SK-N-SH (cell line): ENCODE results near the gene P2RY11. TPM values are rescaled to one million over a fixed set of nuclear protein-coding genes. Genes with fewer than 3 reads are reported as not detected.

Experiments
- CTCF ChIA-PET: fragments of 300-600, 350-600 bp; formaldehyde crosslinking; extraction: SDS; loops from one replicate; lab custom pipeline; 2021; lab: Yijun Ruan, JAX
- POLR2A ChIA-PET: fragments of 350-600 bp; sonication (Branson Sonifier 250); formaldehyde crosslinking; extraction: SDS; loops from one replicate; lab custom pipeline; 2020; ENCODE audit warnings: antibody characterized with exemption, inconsistent platforms; lab: Yijun Ruan, JAX
- DNase-seq: peaks from one replicate; pipeline ENCODE4 v3.0.0; 2012
- H2AFZ ChIP-seq: fragments of 200-600 bp; sonication (generic); 2 replicates; pipeline ENCODE4 v1.8.1; 2016; ENCODE audit warnings: antibody characterized with exemption, mild to moderate bottlenecking, low read depth
- H3F3A ChIP-seq: fragments of 200-600 bp; sonication (generic); replicated peaks from 2 replicates; pipeline ENCODE3; 2016; ENCODE audit warnings: antibody characterized with exemption, mild to moderate bottlenecking; ENCODE audit not compliant: insufficient read depth
- H3K27ac ChIP-seq, 2 experiments: fragments of 200-500 bp in 1 of 2; fragments of 200-600 bp in 1 of 2; sonication (Bioruptor generic) in 1 of 2; sonication (generic), shearing (Covaris generic) in 1 of 2; 2 replicates each; pipeline versions ENCODE4 v1.5.1 to v1.6.1; 2014 to 2016; ENCODE audit warnings: low read depth in 2 of 2, inconsistent platforms in 1 of 2, low read length in 1 of 2, mild to moderate bottlenecking in 1 of 2, mixed read lengths in 1 of 2
- H3K27me3 ChIP-seq: fragments of 200-600 bp; sonication (generic), shearing (Covaris generic); 2 replicates; pipeline ENCODE4 v1.6.1; 2016; ENCODE audit warnings: mixed run types; ENCODE audit not compliant: insufficient read depth
- H3K36me3 ChIP-seq, 2 experiments: fragments of 200-500 bp in 1 of 2; fragments of 200-600 bp in 1 of 2; sonication (Bioruptor generic) in 1 of 2; sonication (generic) in 1 of 2; replicated peaks in 1 of 2; 2 replicates each; pipeline versions ENCODE3 to v1.5.1; 2014 to 2016; ENCODE audit warnings: low read length in 1 of 2, mild to moderate bottlenecking in 1 of 2; ENCODE audit not compliant: insufficient read depth in 2 of 2, control insufficient read depth in 1 of 2
- H3K4me1 ChIP-seq, 2 experiments: fragments of 200-500 bp in 1 of 2; fragments of 200-600 bp in 1 of 2; sonication (Bioruptor generic) in 1 of 2; sonication (generic), shearing (Covaris generic) in 1 of 2; 2 replicates each; pipeline versions ENCODE4 v1.5.1 to v1.6.1; 2014 to 2016; ENCODE audit warnings: low read depth in 1 of 2, low read length in 1 of 2, mixed run types in 1 of 2; ENCODE audit not compliant: insufficient read depth in 2 of 2, control insufficient read depth in 1 of 2
- H3K4me2 ChIP-seq: fragments of 200-600 bp; sonication (generic), shearing (Covaris generic); 2 replicates; pipeline ENCODE4 v1.6.1; 2017; ENCODE audit warnings: mixed run types
- H3K4me3 ChIP-seq, 2 experiments: fragments of 200-500 bp in 1 of 2; fragments of 200-600 bp in 1 of 2; sonication (Bioruptor generic) in 1 of 2; sonication (generic), shearing (Covaris generic) in 1 of 2; 2 replicates each; pipeline versions ENCODE4 v1.5.1 to v1.8.1; 2014 to 2016; ENCODE audit warnings: low read depth in 2 of 2, inconsistent platforms in 1 of 2, low read length in 1 of 2, mild to moderate bottlenecking in 1 of 2, mixed read lengths in 1 of 2, moderate library complexity in 1 of 2
- H3K79me2 ChIP-seq: fragments of 200-600 bp; sonication (generic); 2 replicates; pipeline ENCODE4 v1.8.1; 2017; ENCODE audit warnings: mild to moderate bottlenecking; ENCODE audit not compliant: insufficient read depth
- H3K9ac ChIP-seq: fragments of 200-600 bp; sonication (generic); 2 replicates; pipeline ENCODE4 v1.6.1; 2017; ENCODE audit warnings: mixed run types
- H3K9me2 ChIP-seq: fragments of 200-600 bp; sonication (generic); 2 replicates; pipeline ENCODE4 v1.6.1; 2017; ENCODE audit warnings: mixed run types
- H3K9me3 ChIP-seq: fragments of 200-600 bp; sonication (generic); 2 replicates; pipeline ENCODE4 v1.6.1; 2017; ENCODE audit warnings: mixed run types, mild to moderate bottlenecking, moderate library complexity
- H4K20me1 ChIP-seq: fragments of 200-600 bp; sonication (generic); 2 replicates; pipeline ENCODE4 v1.6.1; 2017; ENCODE audit warnings: mild to moderate bottlenecking, mixed run types; ENCODE audit not compliant: insufficient read depth
- CHD2 ChIP-seq: fragments of 150-350 bp; IDR thresholded peaks from 2 replicates; pipeline ENCODE4 v1.6.1; 2018; ENCODE audit warnings: low read length; ENCODE audit not compliant: partially characterized antibody
- CTCF ChIP-seq: fragments of 200-600 bp; sonication (generic); IDR thresholded peaks from 2 replicates; pipeline ENCODE4 v1.6.1; 2017; ENCODE audit warnings: antibody characterized with exemption, mild to moderate bottlenecking, moderate library complexity
- EP300 ChIP-seq, 2 experiments: IDR thresholded peaks; 2 replicates each; pipeline versions ENCODE4 v1.4.0 to v1.6.1; 2012; ENCODE audit warnings: borderline replicate concordance in 1 of 2, low read depth in 1 of 2, low read length in 1 of 2
- EZH2phosphoT487 ChIP-seq: fragments of 200-600 bp; sonication (generic); IDR thresholded peaks from 2 replicates; pipeline ENCODE4 v1.6.1; 2017; ENCODE audit warnings: low read depth, mixed run types, mild to moderate bottlenecking, antibody characterized with exemption, moderate library complexity, borderline replicate concordance
- FOSL2 ChIP-seq: IDR thresholded peaks from 2 replicates; pipeline ENCODE4 v1.4.0; 2012; ENCODE audit warnings: low read depth, mild to moderate bottlenecking, moderate library complexity, borderline replicate concordance
- FOXJ3 ChIP-seq: sonication (generic); formaldehyde crosslinking; IDR thresholded peaks from 2 replicates; pipeline ENCODE4 v1.5.1; 2020; ENCODE audit warnings: mild to moderate bottlenecking, missing genetic modification reagents
- NFIC ChIP-seq: IDR thresholded peaks from 2 replicates; pipeline ENCODE4 v1.4.0; 2012; ENCODE audit warnings: borderline replicate concordance
- POLR2AphosphoS5 ChIP-seq: IDR thresholded peaks from 2 replicates; pipeline ENCODE4 v1.6.1; 2012; ENCODE audit warnings: low read depth, low read length
- RAD21 ChIP-seq: IDR thresholded peaks from 2 replicates; pipeline ENCODE4 v1.6.1; 2012; ENCODE audit warnings: mild to moderate bottlenecking, low read length
- RCOR1 ChIP-seq: fragments of 150-350 bp; IDR thresholded peaks from 2 replicates; pipeline ENCODE4 v1.6.1; 2017; ENCODE audit warnings: antibody characterized with exemption, low read length
- SIN3A ChIP-seq: IDR thresholded peaks from 2 replicates; pipeline ENCODE4 v1.6.1; 2012; ENCODE audit warnings: low read depth, mild to moderate bottlenecking, low read length, moderate library complexity, borderline replicate concordance
- TAF1 ChIP-seq: IDR thresholded peaks from 2 replicates; pipeline ENCODE4 v1.6.1; 2012; ENCODE audit warnings: low read depth, mild to moderate bottlenecking, low read length, moderate library complexity, borderline replicate concordance
- TEAD4 ChIP-seq: IDR thresholded peaks from 2 replicates; pipeline ENCODE4 v1.4.0; 2012; ENCODE audit warnings: mild to moderate bottlenecking, borderline replicate concordance; ENCODE audit not compliant: insufficient read depth
- USF1 ChIP-seq: IDR thresholded peaks from 2 replicates; pipeline ENCODE4 v1.4.0; 2012; ENCODE audit warnings: low read depth, borderline replicate concordance
- YY1 ChIP-seq: IDR thresholded peaks from 2 replicates; pipeline ENCODE4 v1.4.0; 2012; ENCODE audit warnings: low read depth, mild to moderate bottlenecking
- ZBTB33 ChIP-seq: IDR thresholded peaks from 2 replicates; pipeline ENCODE4 v1.4.0; 2012; ENCODE audit warnings: low read depth, borderline replicate concordance
- WGBS: methylation state at CpG from one replicate; pipeline ENCODE4 v1.1.6; 2017; ENCODE audit warnings: low lambda C conversion rate; 5-methylcytosine and 5-hydroxymethylcytosine counted together
- polyA plus RNA-seq, 3 experiments: library from polyadenylated mRNA; depleted of rRNA; stranded (reverse); fragments of >200 nt; gene quantifications; 2 replicates each; pipeline ENCODE4 v1.2.3, GENCODE V29; 2012
- TF ChIP-seq, protein P1 (sequence below): fragments of 150-350 bp; IDR thresholded peaks from 2 replicates; pipeline ENCODE4 v1.6.1; 2017; ENCODE audit warnings: antibody characterized with exemption, low read length, low read depth, borderline replicate concordance
- TF ChIP-seq, protein P2 (sequence below): IDR thresholded peaks from 2 replicates; pipeline ENCODE4 v1.6.1; 2012; ENCODE audit warnings: mild to moderate bottlenecking, low read depth, low read length, moderate library complexity

Gene P2RY11
- polyA plus RNA-seq, 1 of the 3 experiments (the other 2 are of a cell fraction), result 6.8 TPM

- no peaks in the 10 kb centered on the region for H3K9me3 ChIP-seq
- H3K27ac ChIP-seq, result no peak overlapping the region
- H3K9ac ChIP-seq, result no peak overlapping the region
- H2AFZ ChIP-seq, result no peak overlapping the region
- TF ChIP-seq CHD2, result no peak
- no peak for TF ChIP-seq TEAD4
- TF ChIP-seq YY1, result no peak
- TF ChIP-seq SIN3A, result no peak
- TF ChIP-seq, protein P1, sequence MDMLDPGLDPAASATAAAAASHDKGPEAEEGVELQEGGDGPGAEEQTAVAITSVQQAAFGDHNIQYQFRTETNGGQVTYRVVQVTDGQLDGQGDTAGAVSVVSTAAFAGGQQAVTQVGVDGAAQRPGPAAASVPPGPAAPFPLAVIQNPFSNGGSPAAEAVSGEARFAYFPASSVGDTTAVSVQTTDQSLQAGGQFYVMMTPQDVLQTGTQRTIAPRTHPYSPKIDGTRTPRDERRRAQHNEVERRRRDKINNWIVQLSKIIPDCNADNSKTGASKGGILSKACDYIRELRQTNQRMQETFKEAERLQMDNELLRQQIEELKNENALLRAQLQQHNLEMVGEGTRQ, result no peak
- WGBS, result 25% methylated on average over 6 of the region's 6 CpGs
- H3F3A ChIP-seq, result no peaks in the 10 kb centered on the region
- H3K4me1 ChIP-seq, result no peaks in the 10 kb centered on the region
- H3K9me2 ChIP-seq, result no peaks in the 10 kb centered on the region
- ChIA-PET CTCF (no interaction called here), POLR2A (no interaction called here)
- H3K27me3 ChIP-seq, result peaks cover 19% of the 10 kb centered on the region
- H3K79me2 ChIP-seq, result no peaks in the 10 kb centered on the region
- no peak overlapping the region for H3K4me3 ChIP-seq
- no peak overlapping the region for H3K4me2 ChIP-seq
- no peak for DNase-seq
- no peaks in the 10 kb centered on the region for H3K36me3 ChIP-seq
- H4K20me1 ChIP-seq, result no peaks in the 10 kb centered on the region
Observed at GRCh38 chr19:10076535-10076934, 35.0 kb upstream of the P2RY11 start.

DNA sequence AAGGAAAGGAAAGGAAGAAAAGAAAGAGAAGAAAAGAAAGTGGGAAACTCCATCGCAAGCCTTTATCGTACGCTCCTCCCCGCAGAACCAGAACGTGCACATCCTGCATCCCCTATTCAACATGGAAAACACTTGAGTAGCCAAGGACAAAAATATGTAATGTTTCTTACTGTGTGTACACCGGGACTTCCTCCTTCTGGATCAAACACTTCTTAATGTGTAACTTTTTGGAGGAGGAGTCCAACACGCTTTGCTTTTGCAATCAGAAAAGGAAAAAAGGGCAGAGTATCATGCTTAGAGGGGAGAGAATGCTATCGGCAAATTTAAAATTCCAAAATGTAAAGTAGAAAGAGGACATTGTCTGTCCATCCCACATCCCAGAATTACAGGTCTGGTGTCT is 33.2 kb upstream of the P2RY11 start:
- POLR2A ChIA-PET, result no interaction called here
- no peaks in the 10 kb centered on the region for H3K9me2 ChIP-seq
- no peak overlapping the region for H3K4me2 ChIP-seq
- no peaks in the 10 kb centered on the region for H3K79me2 ChIP-seq
- TF ChIP-seq FOSL2, result no peak
- no peak for TF ChIP-seq POLR2AphosphoS5
- no peak for TF ChIP-seq USF1
- no peak for TF ChIP-seq ZBTB33
- no peak for TF ChIP-seq NFIC
- no peak for TF ChIP-seq TAF1
- TF ChIP-seq YY1, result no peak
- TF ChIP-seq RAD21, result no peak
- no peak for TF ChIP-seq CTCF
- TF ChIP-seq EP300 (IDR thresholded peaks at IDR 0.05; ENCODE audit: borderline replicate concordance in 1 of 2, low read depth in 1 of 2, low read length in 1 of 2), result no peak
- TF ChIP-seq FOXJ3 (CRISPR knock-in tag), result no peak
- no peak for TF ChIP-seq RCOR1
- TF ChIP-seq, protein P2, sequence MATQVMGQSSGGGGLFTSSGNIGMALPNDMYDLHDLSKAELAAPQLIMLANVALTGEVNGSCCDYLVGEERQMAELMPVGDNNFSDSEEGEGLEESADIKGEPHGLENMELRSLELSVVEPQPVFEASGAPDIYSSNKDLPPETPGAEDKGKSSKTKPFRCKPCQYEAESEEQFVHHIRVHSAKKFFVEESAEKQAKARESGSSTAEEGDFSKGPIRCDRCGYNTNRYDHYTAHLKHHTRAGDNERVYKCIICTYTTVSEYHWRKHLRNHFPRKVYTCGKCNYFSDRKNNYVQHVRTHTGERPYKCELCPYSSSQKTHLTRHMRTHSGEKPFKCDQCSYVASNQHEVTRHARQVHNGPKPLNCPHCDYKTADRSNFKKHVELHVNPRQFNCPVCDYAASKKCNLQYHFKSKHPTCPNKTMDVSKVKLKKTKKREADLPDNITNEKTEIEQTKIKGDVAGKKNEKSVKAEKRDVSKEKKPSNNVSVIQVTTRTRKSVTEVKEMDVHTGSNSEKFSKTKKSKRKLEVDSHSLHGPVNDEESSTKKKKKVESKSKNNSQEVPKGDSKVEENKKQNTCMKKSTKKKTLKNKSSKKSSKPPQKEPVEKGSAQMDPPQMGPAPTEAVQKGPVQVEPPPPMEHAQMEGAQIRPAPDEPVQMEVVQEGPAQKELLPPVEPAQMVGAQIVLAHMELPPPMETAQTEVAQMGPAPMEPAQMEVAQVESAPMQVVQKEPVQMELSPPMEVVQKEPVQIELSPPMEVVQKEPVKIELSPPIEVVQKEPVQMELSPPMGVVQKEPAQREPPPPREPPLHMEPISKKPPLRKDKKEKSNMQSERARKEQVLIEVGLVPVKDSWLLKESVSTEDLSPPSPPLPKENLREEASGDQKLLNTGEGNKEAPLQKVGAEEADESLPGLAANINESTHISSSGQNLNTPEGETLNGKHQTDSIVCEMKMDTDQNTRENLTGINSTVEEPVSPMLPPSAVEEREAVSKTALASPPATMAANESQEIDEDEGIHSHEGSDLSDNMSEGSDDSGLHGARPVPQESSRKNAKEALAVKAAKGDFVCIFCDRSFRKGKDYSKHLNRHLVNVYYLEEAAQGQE, result no peak
- no peak for TF ChIP-seq EZH2phosphoT487
- no peak overlapping the region for H2AFZ ChIP-seq
- H3K9ac ChIP-seq, result no peak overlapping the region
- no peak overlapping the region for H3K27ac ChIP-seq
- no peaks in the 10 kb centered on the region for H3F3A ChIP-seq
- no peaks in the 10 kb centered on the region for H3K4me1 ChIP-seq
- CTCF ChIA-PET, result no interaction called here
- peaks cover 23% of the 10 kb centered on the region for H3K27me3 ChIP-seq
- DNase-seq, result no peak
- H3K36me3 ChIP-seq, result no peaks in the 10 kb centered on the region
- no peaks in the 10 kb centered on the region for H3K9me3 ChIP-seq
- H3K4me3 ChIP-seq, result no peak overlapping the region
- whole genome bisulfite sequencing, result 59% methylated on average over 8 of the region's 8 CpGs
- H4K20me1 ChIP-seq, result no peaks in the 10 kb centered on the region
